Gastroesophageal sphincter (tissue), 3 donors: ENCODE results near the gene TNNT3.

Source experiments
- EP300 ChIP-seq: sonication (generic); formaldehyde crosslinking; IDR thresholded peaks from one replicate; pipeline ENCODE4 v1.6.1; 2017; ENCODE audit warnings: antibody characterized with exemption, mild to moderate bottlenecking
- POLR2A ChIP-seq, 2 donors: fragments of 450-650 bp; IDR thresholded peaks; one replicate each; pipeline ENCODE4 v1.6.1; 2017; ENCODE audit warnings: antibody characterized with exemption in 2 of 2, mild to moderate bottlenecking in 2 of 2, moderate library complexity in 1 of 2
- POLR2AphosphoS5 ChIP-seq: sonication (generic); formaldehyde crosslinking; IDR thresholded peaks from one replicate; pipeline ENCODE4 v1.6.1; 2017; ENCODE audit warnings: antibody characterized with exemption
- TF ChIP-seq, protein P1 (sequence below), 4 experiments: fragments of 200-600 bp in 2 of 4; fragments of 450-650 bp in 2 of 4; sonication (generic) in 1 of 4; IDR thresholded peaks; one replicate each; pipeline ENCODE4 v1.5.1; 2017 to 2019; ENCODE audit warnings: antibody characterized with exemption in 4 of 4, mild to moderate bottlenecking in 2 of 4, moderate library complexity in 2 of 4

DNA sequence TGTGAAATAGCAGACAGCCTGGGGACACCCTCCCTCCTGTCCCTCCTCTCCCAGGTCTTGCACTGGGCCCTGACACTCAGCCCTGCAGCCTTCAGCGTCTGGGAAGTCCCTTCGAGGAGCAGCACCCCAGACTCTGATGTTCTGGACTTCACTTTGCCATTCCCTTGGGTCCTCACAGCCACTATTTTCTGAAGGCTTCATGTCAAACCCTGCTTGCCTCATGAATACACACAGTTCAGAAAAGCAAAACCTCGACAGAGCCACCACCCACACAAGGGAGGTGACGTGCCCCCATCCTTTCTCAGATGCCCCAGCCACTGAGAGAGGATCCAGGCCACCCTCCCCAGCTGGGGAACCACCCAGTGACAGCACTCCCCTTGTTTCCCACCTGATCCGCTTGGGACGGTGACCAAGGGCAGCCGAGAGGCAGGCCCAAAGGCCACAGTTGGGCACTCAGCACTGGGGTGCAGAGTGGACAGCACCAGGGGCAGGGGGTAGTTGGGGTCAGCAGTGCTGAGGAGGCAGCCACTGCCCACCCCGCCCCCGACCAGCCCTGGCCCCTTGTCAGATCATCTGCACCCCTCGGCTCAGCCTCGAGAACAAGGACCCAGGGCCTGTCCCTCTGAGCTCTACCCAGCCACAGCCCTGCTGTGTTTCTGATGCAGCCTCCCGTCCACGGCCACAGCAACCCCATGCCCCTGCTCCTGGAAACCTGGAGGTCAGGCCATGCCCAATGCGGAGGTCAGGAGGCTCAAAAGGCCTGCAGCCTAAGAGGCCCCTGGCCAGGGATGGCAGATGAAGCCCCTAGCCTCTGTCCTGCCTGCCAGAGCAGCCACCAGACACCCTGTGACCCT, 3.1 kb upstream of the TNNT3 start:
- TF ChIP-seq, protein P1, sequence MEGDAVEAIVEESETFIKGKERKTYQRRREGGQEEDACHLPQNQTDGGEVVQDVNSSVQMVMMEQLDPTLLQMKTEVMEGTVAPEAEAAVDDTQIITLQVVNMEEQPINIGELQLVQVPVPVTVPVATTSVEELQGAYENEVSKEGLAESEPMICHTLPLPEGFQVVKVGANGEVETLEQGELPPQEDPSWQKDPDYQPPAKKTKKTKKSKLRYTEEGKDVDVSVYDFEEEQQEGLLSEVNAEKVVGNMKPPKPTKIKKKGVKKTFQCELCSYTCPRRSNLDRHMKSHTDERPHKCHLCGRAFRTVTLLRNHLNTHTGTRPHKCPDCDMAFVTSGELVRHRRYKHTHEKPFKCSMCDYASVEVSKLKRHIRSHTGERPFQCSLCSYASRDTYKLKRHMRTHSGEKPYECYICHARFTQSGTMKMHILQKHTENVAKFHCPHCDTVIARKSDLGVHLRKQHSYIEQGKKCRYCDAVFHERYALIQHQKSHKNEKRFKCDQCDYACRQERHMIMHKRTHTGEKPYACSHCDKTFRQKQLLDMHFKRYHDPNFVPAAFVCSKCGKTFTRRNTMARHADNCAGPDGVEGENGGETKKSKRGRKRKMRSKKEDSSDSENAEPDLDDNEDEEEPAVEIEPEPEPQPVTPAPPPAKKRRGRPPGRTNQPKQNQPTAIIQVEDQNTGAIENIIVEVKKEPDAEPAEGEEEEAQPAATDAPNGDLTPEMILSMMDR (IDR thresholded peaks at IDR 0.05), result no peak
- TF ChIP-seq POLR2AphosphoS5, result no peak
- no peak for TF ChIP-seq EP300
- TF ChIP-seq POLR2A (IDR thresholded peaks at IDR 0.05), result no peak
